HepG2 (cell line): ENCODE measurements around the gene NR1H2. TPM values are rescaled to one million over a fixed set of nuclear protein-coding genes. Genes with fewer than 3 reads are reported as not detected.

Experiments
- GPN1 ChIP-seq: sonication (generic); formaldehyde crosslinking; IDR thresholded peaks from 2 replicates; pipeline ENCODE4 v1.5.1; 2020; ENCODE audit warnings: missing genetic modification reagents, borderline replicate concordance
- RARG ChIP-seq: sonication (generic); formaldehyde crosslinking; IDR thresholded peaks from 2 replicates; pipeline ENCODE4 v1.4.0; 2020; ENCODE audit warnings: low read depth, mild to moderate bottlenecking, missing genetic modification reagents
- SIN3A ChIP-seq: IDR thresholded peaks from 2 replicates; pipeline ENCODE4 v1.6.1; 2011; ENCODE audit warnings: low read depth, mild to moderate bottlenecking, control low read depth, low read length, borderline replicate concordance
- SMAD3 ChIP-seq: sonication (generic); formaldehyde crosslinking; IDR thresholded peaks from 2 replicates; pipeline ENCODE4 v1.4.0; 2020; ENCODE audit warnings: missing genetic modification reagents
- THRA ChIP-seq: sonication (generic); formaldehyde crosslinking; IDR thresholded peaks from 2 replicates; pipeline ENCODE4 v1.4.0; 2020; ENCODE audit warnings: missing genetic modification reagents, borderline replicate concordance
- ZBTB3 ChIP-seq: sonication (generic); formaldehyde crosslinking; IDR thresholded peaks from 2 replicates; pipeline ENCODE4 v1.4.0; 2020; ENCODE audit warnings: low read depth, mild to moderate bottlenecking, moderate library complexity, missing genetic modification reagents, borderline replicate concordance
- ZBTB7A ChIP-seq: sonication (generic); formaldehyde crosslinking; IDR thresholded peaks from 2 replicates; pipeline ENCODE4 v1.8.0; 2022; ENCODE audit warnings: mild to moderate bottlenecking, missing genetic modification reagents
- ZFP37 ChIP-seq: sonication (generic); formaldehyde crosslinking; IDR thresholded peaks from 2 replicates; pipeline ENCODE4 v1.4.0; 2020; ENCODE audit warnings: missing genetic modification reagents, borderline replicate concordance
- ZIK1 ChIP-seq: sonication (generic); formaldehyde crosslinking; IDR thresholded peaks from 2 replicates; pipeline ENCODE4 v1.5.0; 2020; ENCODE audit warnings: mild to moderate bottlenecking, low read depth, missing genetic modification reagents, borderline replicate concordance
- ZNF253 ChIP-seq: sonication (generic); formaldehyde crosslinking; IDR thresholded peaks from 2 replicates; pipeline ENCODE4 v1.8.0; 2022; ENCODE audit warnings: mild to moderate bottlenecking, missing genetic modification reagents, borderline replicate concordance
- ZNF34 ChIP-seq: sonication (generic); formaldehyde crosslinking; IDR thresholded peaks from 2 replicates; pipeline ENCODE4 v1.4.0; 2020; ENCODE audit warnings: mild to moderate bottlenecking, missing genetic modification reagents, borderline replicate concordance
- ZNF451 ChIP-seq: sonication (generic); formaldehyde crosslinking; IDR thresholded peaks from 2 replicates; pipeline ENCODE4 v1.5.0; 2020; ENCODE audit warnings: mild to moderate bottlenecking, missing genetic modification reagents
- polyA plus RNA-seq, 8 experiments: library from polyadenylated mRNA; depleted of rRNA in 3 of 8; stranded (reverse) in 7 of 8; unstranded in 1 of 8; fragments of >200 nt; fragmentation: Illumina TruSeq in 4 of 8; extraction: Trizol in 4 of 8; gene quantifications; 2 replicates each; pipeline versions ENCODE4 v1.2.1 to v1.2.3, GENCODE V29; 2011 to 2016; ENCODE audit warnings: low read depth in 4 of 8, missing spikeins in 1 of 8, mixed read lengths in 1 of 8; ENCODE audit not compliant: insufficient read depth in 1 of 8
- total RNA-seq, 5 experiments: library from RNA; depleted of rRNA; stranded (reverse); fragments of >200 nt; fragmentation: Illumina TruSeq; extraction: Trizol; gene quantifications; 2 replicates each; pipeline ENCODE4 v1.2.3, GENCODE V29; 2016; ENCODE audit warnings: low read depth in 1 of 5
- TF ChIP-seq, protein P1 (sequence below), 2 experiments: sonication (generic) in 1 of 2; formaldehyde crosslinking in 1 of 2; IDR thresholded peaks; 2 replicates each; pipeline versions ENCODE4 v1.4.0 to v1.6.1; 2018 to 2020; ENCODE audit warnings: missing genetic modification reagents in 2 of 2, borderline replicate concordance in 1 of 2, low read depth in 1 of 2, mild to moderate bottlenecking in 1 of 2, missing biosample characterization in 1 of 2
- TF ChIP-seq, protein P2 (sequence below): sonication (generic); formaldehyde crosslinking; IDR thresholded peaks from 2 replicates; pipeline ENCODE4 v1.5.1; 2020; ENCODE audit warnings: mild to moderate bottlenecking, missing genetic modification reagents, borderline replicate concordance
- TF ChIP-seq, protein P3 (sequence below): sonication (generic); formaldehyde crosslinking; IDR thresholded peaks from 2 replicates; pipeline ENCODE4 v1.8.0; 2022; ENCODE audit warnings: missing genetic modification reagents, mild to moderate bottlenecking, inconsistent platforms, borderline replicate concordance

NR1H2 gene
- total and polyA plus RNA-seq, 2 of the 13 experiments (the other 11 are each of a cell fraction or from before 2014, with no cell fraction given), result 10.3 to 13.5 TPM

- no peak for TF ChIP-seq ZBTB3 (CRISPR knock-in tag)
- TF ChIP-seq, protein P1, sequence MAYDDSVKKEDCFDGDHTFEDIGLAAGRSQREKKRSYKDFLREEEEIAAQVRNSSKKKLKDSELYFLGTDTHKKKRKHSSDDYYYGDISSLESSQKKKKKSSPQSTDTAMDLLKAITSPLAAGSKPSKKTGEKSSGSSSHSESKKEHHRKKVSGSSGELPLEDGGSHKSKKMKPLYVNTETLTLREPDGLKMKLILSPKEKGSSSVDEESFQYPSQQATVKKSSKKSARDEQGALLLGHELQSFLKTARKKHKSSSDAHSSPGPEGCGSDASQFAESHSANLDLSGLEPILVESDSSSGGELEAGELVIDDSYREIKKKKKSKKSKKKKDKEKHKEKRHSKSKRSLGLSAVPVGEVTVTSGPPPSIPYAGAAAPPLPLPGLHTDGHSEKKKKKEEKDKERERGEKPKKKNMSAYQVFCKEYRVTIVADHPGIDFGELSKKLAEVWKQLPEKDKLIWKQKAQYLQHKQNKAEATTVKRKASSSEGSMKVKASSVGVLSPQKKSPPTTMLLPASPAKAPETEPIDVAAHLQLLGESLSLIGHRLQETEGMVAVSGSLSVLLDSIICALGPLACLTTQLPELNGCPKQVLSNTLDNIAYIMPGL (CRISPR knock-in tag; IDR thresholded peaks at IDR 0.05; ENCODE audit: borderline replicate concordance in 1 of 2, low read depth in 1 of 2), result peak in 1 of 2 experiments; percentile 60; a peak in 1 of 4 replicates
- TF ChIP-seq, protein P2, sequence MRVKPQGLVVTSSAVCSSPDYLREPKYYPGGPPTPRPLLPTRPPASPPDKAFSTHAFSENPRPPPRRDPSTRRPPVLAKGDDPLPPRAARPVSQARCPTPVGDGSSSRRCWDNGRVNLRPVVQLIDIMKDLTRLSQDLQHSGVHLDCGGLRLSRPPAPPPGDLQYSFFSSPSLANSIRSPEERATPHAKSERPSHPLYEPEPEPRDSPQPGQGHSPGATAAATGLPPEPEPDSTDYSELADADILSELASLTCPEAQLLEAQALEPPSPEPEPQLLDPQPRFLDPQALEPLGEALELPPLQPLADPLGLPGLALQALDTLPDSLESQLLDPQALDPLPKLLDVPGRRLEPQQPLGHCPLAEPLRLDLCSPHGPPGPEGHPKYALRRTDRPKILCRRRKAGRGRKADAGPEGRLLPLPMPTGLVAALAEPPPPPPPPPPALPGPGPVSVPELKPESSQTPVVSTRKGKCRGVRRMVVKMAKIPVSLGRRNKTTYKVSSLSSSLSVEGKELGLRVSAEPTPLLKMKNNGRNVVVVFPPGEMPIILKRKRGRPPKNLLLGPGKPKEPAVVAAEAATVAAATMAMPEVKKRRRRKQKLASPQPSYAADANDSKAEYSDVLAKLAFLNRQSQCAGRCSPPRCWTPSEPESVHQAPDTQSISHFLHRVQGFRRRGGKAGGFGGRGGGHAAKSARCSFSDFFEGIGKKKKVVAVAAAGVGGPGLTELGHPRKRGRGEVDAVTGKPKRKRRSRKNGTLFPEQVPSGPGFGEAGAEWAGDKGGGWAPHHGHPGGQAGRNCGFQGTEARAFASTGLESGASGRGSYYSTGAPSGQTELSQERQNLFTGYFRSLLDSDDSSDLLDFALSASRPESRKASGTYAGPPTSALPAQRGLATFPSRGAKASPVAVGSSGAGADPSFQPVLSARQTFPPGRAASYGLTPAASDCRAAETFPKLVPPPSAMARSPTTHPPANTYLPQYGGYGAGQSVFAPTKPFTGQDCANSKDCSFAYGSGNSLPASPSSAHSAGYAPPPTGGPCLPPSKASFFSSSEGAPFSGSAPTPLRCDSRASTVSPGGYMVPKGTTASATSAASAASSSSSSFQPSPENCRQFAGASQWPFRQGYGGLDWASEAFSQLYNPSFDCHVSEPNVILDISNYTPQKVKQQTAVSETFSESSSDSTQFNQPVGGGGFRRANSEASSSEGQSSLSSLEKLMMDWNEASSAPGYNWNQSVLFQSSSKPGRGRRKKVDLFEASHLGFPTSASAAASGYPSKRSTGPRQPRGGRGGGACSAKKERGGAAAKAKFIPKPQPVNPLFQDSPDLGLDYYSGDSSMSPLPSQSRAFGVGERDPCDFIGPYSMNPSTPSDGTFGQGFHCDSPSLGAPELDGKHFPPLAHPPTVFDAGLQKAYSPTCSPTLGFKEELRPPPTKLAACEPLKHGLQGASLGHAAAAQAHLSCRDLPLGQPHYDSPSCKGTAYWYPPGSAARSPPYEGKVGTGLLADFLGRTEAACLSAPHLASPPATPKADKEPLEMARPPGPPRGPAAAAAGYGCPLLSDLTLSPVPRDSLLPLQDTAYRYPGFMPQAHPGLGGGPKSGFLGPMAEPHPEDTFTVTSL (CRISPR knock-in tag), result no peak
- TF ChIP-seq ZNF253, result peak; percentile 68; the same call in 1 of the 2 replicates
- peak; percentile 63; the same call in 1 of the 2 replicates for TF ChIP-seq ZNF451
- peak; percentile 49; the same call in 1 of the 2 replicates for TF ChIP-seq THRA
- no peak for TF ChIP-seq ZNF34 (CRISPR knock-in tag)
- TF ChIP-seq SMAD3 (CRISPR knock-in tag), result no peak
- 0 out of 2 replicates have a peak, but pooled peaks have one; percentile 62 for TF ChIP-seq GPN1 (CRISPR knock-in tag)
- TF ChIP-seq, protein P3, sequence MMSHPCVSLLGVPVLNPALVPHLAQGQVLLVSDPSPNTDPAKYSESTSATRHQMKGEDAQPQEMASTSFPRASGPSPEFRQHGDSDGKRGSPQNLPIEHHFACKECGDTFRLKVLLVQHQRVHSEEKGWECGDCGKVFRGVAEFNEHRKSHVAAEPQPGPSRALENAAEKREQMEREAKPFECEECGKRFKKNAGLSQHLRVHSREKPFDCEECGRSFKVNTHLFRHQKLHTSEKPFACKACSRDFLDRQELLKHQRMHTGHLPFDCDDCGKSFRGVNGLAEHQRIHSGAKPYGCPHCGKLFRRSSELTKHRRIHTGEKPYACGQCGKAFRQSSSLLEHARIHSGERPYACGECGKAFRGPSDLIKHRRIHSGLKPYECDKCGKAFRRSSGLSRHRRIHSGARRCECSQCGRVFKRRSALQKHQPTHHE (CRISPR knock-in tag), result peak; percentile 89
- peak; percentile 94 for TF ChIP-seq ZFP37 (CRISPR knock-in tag)
- TF ChIP-seq RARG (CRISPR knock-in tag), result no peak
- TF ChIP-seq ZIK1 (CRISPR knock-in tag), result no peak
- TF ChIP-seq SIN3A, result no peak
- TF ChIP-seq ZBTB7A (CRISPR knock-in tag), result 0 out of 2 replicates have a peak, but pooled peaks have one; percentile 27
Observed at GRCh38 chr19:50333737-50334617, 42.3 kb upstream of the NR1H2 start (continued).
